CD14-positive monocyte (primary cell): ENCODE measurements around the gene BAIAP3. TPM values are rescaled to one million over a fixed set of nuclear protein-coding genes. Genes with fewer than 3 reads are reported as not detected.

ENCODE experiments used
- DNase-seq, 3 donors: peaks; one replicate each; pipeline ENCODE4 v3.0.0-alpha.2; 2011 to 2022
- H2AFZ ChIP-seq: 2 replicates; pipeline ENCODE4 v1.6.0; 2012; ENCODE audit warnings: mild to moderate bottlenecking, low read depth, low read length, inconsistent platforms; ENCODE audit not compliant: insufficient read depth, poor library complexity, severe bottlenecking
- H3K27ac ChIP-seq, 2 donors: 1 replicate in 1 of 2; 2 replicates in 1 of 2; pipeline ENCODE4 v1.5.1; 2012 to 2013; ENCODE audit warnings: low read length in 2 of 2, control low read depth in 1 of 2, inconsistent platforms in 1 of 2, low read depth in 1 of 2, mild to moderate bottlenecking in 1 of 2
- H3K27me3 ChIP-seq, 2 donors: one replicate each; pipeline versions ENCODE4 v1.6.0 to v1.6.1; 2011 to 2013; ENCODE audit warnings: low read length in 2 of 2; ENCODE audit not compliant: control insufficient read depth in 2 of 2, insufficient read depth in 2 of 2
- H3K36me3 ChIP-seq, 2 donors: replicated peaks in 1 of 2; 1 replicate in 1 of 2; 2 replicates in 1 of 2; pipeline versions ENCODE4 v1.5.1 to v1.6.1; 2012 to 2013; ENCODE audit warnings: low read length in 2 of 2, control low read depth in 1 of 2, inconsistent platforms in 1 of 2, mild to moderate bottlenecking in 1 of 2; ENCODE audit not compliant: insufficient read depth in 2 of 2, control insufficient read depth in 1 of 2
- H3K4me1 ChIP-seq, 2 donors: 1 replicate in 1 of 2; 2 replicates in 1 of 2; pipeline versions ENCODE4 v1.5.1 to v1.6.1; 2012 to 2013; ENCODE audit warnings: low read length in 2 of 2, control low read depth in 1 of 2, inconsistent platforms in 1 of 2, mild to moderate bottlenecking in 1 of 2, moderate library complexity in 1 of 2; ENCODE audit not compliant: insufficient read depth in 2 of 2, control insufficient read depth in 1 of 2
- H3K4me2 ChIP-seq: replicated peaks from 2 replicates; pipeline ENCODE3; 2012; ENCODE audit warnings: low read length, moderate library complexity, mild to moderate bottlenecking; ENCODE audit not compliant: poor library complexity, severe bottlenecking; ENCODE audit errors: extremely low read depth
- H3K4me3 ChIP-seq, 3 experiments: fragments of 200-600 bp in 1 of 3; sonication (generic) in 1 of 3; replicated peaks in 1 of 3; 1 replicate in 2 of 3; 2 replicates in 1 of 3; pipeline ENCODE4 v1.5.1; 2011 to 2013; ENCODE audit warnings: low read length in 3 of 3, mild to moderate bottlenecking in 3 of 3, control low read depth in 2 of 3, low read depth in 2 of 3, inconsistent platforms in 1 of 3, moderate library complexity in 1 of 3
- H3K79me2 ChIP-seq: 2 replicates; pipeline ENCODE4 v1.6.0; 2012; ENCODE audit warnings: mild to moderate bottlenecking, control low read depth, inconsistent platforms, low read length, moderate library complexity; ENCODE audit not compliant: insufficient read depth
- H3K9ac ChIP-seq: 2 replicates; pipeline ENCODE4 v1.6.0; 2017; ENCODE audit warnings: low read length, mild to moderate bottlenecking; ENCODE audit not compliant: insufficient read depth, poor library complexity, severe bottlenecking
- H3K9me3 ChIP-seq, 2 donors: replicated peaks in 1 of 2; 1 replicate in 1 of 2; 2 replicates in 1 of 2; pipeline versions ENCODE4 v1.5.1 to v1.6.1; 2012 to 2013; ENCODE audit warnings: low read length in 2 of 2, control low read depth in 1 of 2; ENCODE audit not compliant: control insufficient read depth in 1 of 2, insufficient read depth in 1 of 2
- H4K20me1 ChIP-seq: 2 replicates; pipeline ENCODE4 v1.6.0; 2012; ENCODE audit warnings: mild to moderate bottlenecking, low read length, control low read depth, moderate library complexity; ENCODE audit not compliant: insufficient read depth
- H3K27ac Mint-ChIP-seq, 7 donors: one replicate each; pipeline ENCODE4 v1.8.0; 2020; ENCODE audit warnings: mild to moderate bottlenecking in 7 of 7, mixed read lengths in 7 of 7, moderate library complexity in 6 of 7, inconsistent platforms in 2 of 7
- H3K27me3 Mint-ChIP-seq, 3 donors: one replicate each; pipeline ENCODE4 v1.8.0; 2021 to 2022; ENCODE audit warnings: low read depth in 3 of 3, mild to moderate bottlenecking in 3 of 3, mixed read lengths in 3 of 3, moderate library complexity in 3 of 3, inconsistent platforms in 1 of 3
- H3K36me3 Mint-ChIP-seq, 2 donors: one replicate each; pipeline ENCODE4 v1.8.0; 2020; ENCODE audit warnings: mixed read lengths in 2 of 2, inconsistent platforms in 1 of 2, mild to moderate bottlenecking in 1 of 2
- H3K4me1 Mint-ChIP-seq: one replicate; pipeline ENCODE4 v1.8.0; 2020; ENCODE audit warnings: mild to moderate bottlenecking, mixed read lengths
- H3K4me3 Mint-ChIP-seq, 2 donors: one replicate each; pipeline ENCODE4 v1.8.0; 2020; ENCODE audit warnings: mild to moderate bottlenecking in 2 of 2, mixed read lengths in 2 of 2, moderate library complexity in 1 of 2
- H3K9me3 Mint-ChIP-seq, 7 donors: one replicate each; pipeline ENCODE4 v1.8.0; 2020 to 2022; ENCODE audit warnings: mixed read lengths in 7 of 7, mild to moderate bottlenecking in 6 of 7, moderate library complexity in 6 of 7, inconsistent platforms in 2 of 7
- WGBS: methylation state at CpG from one replicate; pipeline ENCODE4 v1.1.5; 2013; ENCODE audit warnings: missing lambda C conversion rate; ENCODE audit not compliant: insufficient coverage; 5-methylcytosine and 5-hydroxymethylcytosine counted together
- intact Hi-C, 2 donors: fragments of 100-400 bp; cut with micrococcal nuclease; formaldehyde crosslinking; loops; one replicate each; pipeline versions ENCODE4 v1.15.0 to v1.15.1; 2023
- polyA plus RNA-seq, 3 donors: library from polyadenylated mRNA; depleted of rRNA in 1 of 3; unstranded in 2 of 3; stranded (reverse) in 1 of 3; fragments of 300-500 nt in 2 of 3; fragments of >200 nt in 1 of 3; fragmentation: Illumina TruSeq in 2 of 3; gene quantifications; 1 replicate in 2 of 3; 2 replicates in 1 of 3; pipeline ENCODE4 v1.2.3, GENCODE V29; 2012 to 2021
- TF ChIP-seq, protein P1 (sequence below): fragments of 200-600 bp; IDR thresholded peaks from one replicate; pipeline ENCODE4 v1.8.0; 2022; ENCODE audit warnings: antibody characterized with exemption, mild to moderate bottlenecking

BAIAP3 gene
- polyA plus RNA-seq, 3 donors, result 1.0 TPM; not detected in 2

DNA sequence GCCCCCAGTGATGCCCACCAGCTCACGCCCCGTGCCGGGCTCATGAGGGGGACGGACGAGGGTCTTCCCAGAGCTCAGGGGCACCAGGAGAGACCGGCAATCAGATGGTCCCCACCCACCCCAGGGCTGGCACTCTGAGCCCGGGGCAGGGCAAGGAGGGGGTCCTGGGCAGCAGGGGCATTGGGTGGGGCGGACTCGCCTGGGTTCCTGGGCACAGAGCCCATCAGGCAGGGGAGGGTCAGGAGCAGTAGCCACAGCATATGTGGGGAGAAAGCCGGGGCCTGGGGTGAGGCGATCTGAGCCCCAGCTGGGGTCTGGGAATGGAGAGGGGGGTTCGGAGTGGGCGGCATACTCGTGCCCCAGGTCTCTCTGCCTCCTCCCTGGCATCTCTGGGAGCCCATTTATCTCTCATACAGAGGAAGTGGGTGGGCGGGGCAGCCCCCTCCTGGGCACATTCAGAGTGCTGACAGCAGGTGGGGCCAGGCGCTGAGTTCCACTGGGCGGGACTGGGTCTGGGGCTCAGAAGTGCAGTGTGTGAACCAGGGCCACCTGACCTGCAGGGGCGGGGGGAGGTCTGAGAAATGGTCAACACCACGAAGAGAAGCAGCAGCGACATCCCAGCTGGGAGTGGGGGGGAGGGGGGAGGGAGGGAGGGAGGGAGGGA, 44.5 kb upstream of the BAIAP3 start:
- Mint-ChIP-seq H3K4me3 (peak overlapping the region in 1 of 2 donors; percentile 63), H3K4me1 (peaks cover 15% of the 10 kb centered on the region), H3K36me3 (no peaks in the 10 kb centered on the region), H3K27me3 (peaks cover 39 to 73% (median 58%) of the 10 kb centered on the region in 3 donors), H3K27ac (no peak overlapping the region), H3K9me3 (peaks cover 0 to 2% (median 0%) of the 10 kb centered on the region in 7 donors)
- intact Hi-C loops, result no loop called here
- Histone ChIP-seq H3K9me3 (no peaks in the 10 kb centered on the region), H3K4me2 (no peak overlapping the region), H3K27ac (no peak overlapping the region), H3K4me3 (no peak overlapping the region), H3K27me3 (peaks cover 0 to 37% of the 10 kb centered on the region in 2 donors), H3K4me1 (peaks cover 10 to 11% of the 10 kb centered on the region in 2 donors), H3K9ac (no peak overlapping the region), H4K20me1 (no peaks in the 10 kb centered on the region), H3K79me2 (no peaks in the 10 kb centered on the region), H2AFZ (no peak overlapping the region), H3K36me3 (no peaks in the 10 kb centered on the region)
- TF ChIP-seq, protein P1, sequence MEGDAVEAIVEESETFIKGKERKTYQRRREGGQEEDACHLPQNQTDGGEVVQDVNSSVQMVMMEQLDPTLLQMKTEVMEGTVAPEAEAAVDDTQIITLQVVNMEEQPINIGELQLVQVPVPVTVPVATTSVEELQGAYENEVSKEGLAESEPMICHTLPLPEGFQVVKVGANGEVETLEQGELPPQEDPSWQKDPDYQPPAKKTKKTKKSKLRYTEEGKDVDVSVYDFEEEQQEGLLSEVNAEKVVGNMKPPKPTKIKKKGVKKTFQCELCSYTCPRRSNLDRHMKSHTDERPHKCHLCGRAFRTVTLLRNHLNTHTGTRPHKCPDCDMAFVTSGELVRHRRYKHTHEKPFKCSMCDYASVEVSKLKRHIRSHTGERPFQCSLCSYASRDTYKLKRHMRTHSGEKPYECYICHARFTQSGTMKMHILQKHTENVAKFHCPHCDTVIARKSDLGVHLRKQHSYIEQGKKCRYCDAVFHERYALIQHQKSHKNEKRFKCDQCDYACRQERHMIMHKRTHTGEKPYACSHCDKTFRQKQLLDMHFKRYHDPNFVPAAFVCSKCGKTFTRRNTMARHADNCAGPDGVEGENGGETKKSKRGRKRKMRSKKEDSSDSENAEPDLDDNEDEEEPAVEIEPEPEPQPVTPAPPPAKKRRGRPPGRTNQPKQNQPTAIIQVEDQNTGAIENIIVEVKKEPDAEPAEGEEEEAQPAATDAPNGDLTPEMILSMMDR, result no peak
- no peak for DNase-seq
- WGBS, result 68% methylated on average over 7 of the region's 20 CpGs

DNA sequence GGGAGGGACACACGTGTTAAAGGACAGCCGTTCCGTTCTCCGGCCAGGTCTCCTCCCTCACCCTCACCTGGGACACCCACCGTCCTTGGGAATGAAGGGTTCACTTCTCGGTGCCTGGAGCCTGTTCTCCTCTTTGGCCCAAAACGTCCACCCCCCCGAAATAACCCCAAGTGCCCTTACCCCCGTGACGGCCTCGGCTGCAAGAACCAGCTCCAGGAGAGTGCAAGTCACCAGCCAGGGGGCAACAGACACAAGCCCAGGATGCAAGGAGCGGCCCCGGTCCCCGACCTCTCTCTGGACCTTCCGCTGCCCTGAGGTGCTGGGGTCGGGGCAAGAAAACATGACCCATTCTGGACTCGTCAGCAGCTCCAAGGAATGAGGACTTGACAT, 44.0 kb upstream of the BAIAP3 start:
- DNase-seq, result no peak
- Histone ChIP-seq H3K9ac (no peak overlapping the region), H3K4me2 (no peak overlapping the region), H3K27ac (no peak overlapping the region), H3K36me3 (no peaks in the 10 kb centered on the region), H4K20me1 (no peaks in the 10 kb centered on the region), H3K4me3 (no peak overlapping the region), H3K79me2 (no peaks in the 10 kb centered on the region), H3K27me3 (peaks cover 0 to 37% of the 10 kb centered on the region in 2 donors), H3K4me1 (peaks cover 10 to 11% of the 10 kb centered on the region in 2 donors), H2AFZ (no peak overlapping the region), H3K9me3 (no peaks in the 10 kb centered on the region)
- TF ChIP-seq, protein P1, result no peak
- Mint-ChIP-seq H3K4me1 (peaks cover 12% of the 10 kb centered on the region), H3K4me3 (peak overlapping the region in 1 of 2 donors; percentile 77), H3K27me3 (peaks cover 41 to 72% (median 55%) of the 10 kb centered on the region in 3 donors), H3K36me3 (no peaks in the 10 kb centered on the region), H3K9me3 (peaks cover 0 to 2% (median 0%) of the 10 kb centered on the region in 7 donors), H3K27ac (no peak overlapping the region)
- WGBS, result 14% methylated on average over 10 of the region's 17 CpGs
- intact Hi-C loops, result no loop called here
